ENCODE data around the gene TNRC6C. TPM values are rescaled to one million over a fixed set of nuclear protein-coding genes. Genes with fewer than 3 reads are reported as not detected.

TNRC6C gene
- total RNA-seq, 1 donor from 2014 or later, result 22.4 TPM

- DNase-seq, result no peak
- Histone ChIP-seq H3K36me3 (no peaks in the 10 kb centered on the region), H3K4me3 (no peak overlapping the region), H3K27ac (no peak overlapping the region), H3K27me3 (ENCODE audit: low read depth) (peaks cover 18% of the 10 kb centered on the region), H3K9me3 (no peaks in the 10 kb centered on the region), H3K4me1 (no peaks in the 10 kb centered on the region)
- TF ChIP-seq CTCF (IDR thresholded peaks at IDR 0.05), result no peak
- no peak for ATAC-seq
- intact Hi-C loops (cut with DNase I), result no loop called here
Measured at GRCh38 chr17:77936881-77937280, 21.6 kb upstream of the TNRC6C start.

GRCh38 chr17:77941004-77941403, 17.5 kb upstream of the TNRC6C start:
- no peak overlapping the region for H3K27ac ChIP-seq
- H3K4me3 ChIP-seq, result no peak overlapping the region
- intact Hi-C loops (cut with DNase I), result no loop called here
- DNase-seq, result no peak
- no peak for TF ChIP-seq CTCF (IDR thresholded peaks at IDR 0.05)
- H3K36me3 ChIP-seq, result no peaks in the 10 kb centered on the region
- peaks cover 5% of the 10 kb centered on the region for H3K4me1 ChIP-seq
- H3K27me3 ChIP-seq (ENCODE audit: low read depth), result peaks cover 8% of the 10 kb centered on the region
- no peaks in the 10 kb centered on the region for H3K9me3 ChIP-seq
- no peak for ATAC-seq

- Histone ChIP-seq H3K9me3 (no peaks in the 10 kb centered on the region), H3K36me3 (no peaks in the 10 kb centered on the region), H3K27me3 (ENCODE audit: low read depth) (peaks cover 3% of the 10 kb centered on the region), H3K4me1 (peaks cover 5% of the 10 kb centered on the region), H3K27ac (no peak overlapping the region), H3K4me3 (no peak overlapping the region)
- no peak for TF ChIP-seq CTCF (IDR thresholded peaks at IDR 0.05)
- intact Hi-C loops (cut with DNase I), result no loop called here
- no peak for ATAC-seq
- DNase-seq, result no peak
Measured at GRCh38 chr17:77942112-77942988, 16.2 kb upstream of the TNRC6C start.

GRCh38 chr17:77943971-77944370, 14.5 kb upstream of the TNRC6C start:
- TF ChIP-seq CTCF (IDR thresholded peaks at IDR 0.05), result no peak
- ATAC-seq (no peak), DNase-seq (no peak)
- intact Hi-C loops (cut with DNase I), result no loop called here
- Histone ChIP-seq H3K4me1 (peaks cover 5% of the 10 kb centered on the region), H3K36me3 (no peaks in the 10 kb centered on the region), H3K27ac (no peak overlapping the region), H3K4me3 (no peak overlapping the region), H3K27me3 (ENCODE audit: low read depth) (peaks cover 3% of the 10 kb centered on the region), H3K9me3 (no peaks in the 10 kb centered on the region)

- DNase-seq, result no peak
- no peak for TF ChIP-seq CTCF (IDR thresholded peaks at IDR 0.05)
- H3K36me3 ChIP-seq, result no peaks in the 10 kb centered on the region
- H3K27ac ChIP-seq, result no peak overlapping the region
- intact Hi-C loops (cut with DNase I), result no loop called here
- H3K9me3 ChIP-seq, result no peaks in the 10 kb centered on the region
- H3K27me3 ChIP-seq (ENCODE audit: low read depth), result peaks cover 3% of the 10 kb centered on the region
- peak in 1 of 2 donors; percentile 57 for ATAC-seq
- peaks cover 5% of the 10 kb centered on the region for H3K4me1 ChIP-seq
- no peak overlapping the region for H3K4me3 ChIP-seq
Measured at GRCh38 chr17:77944390-77945222, 13.9 kb upstream of the TNRC6C start.
